Measurements from ENCODE around the gene PRXL2A.
"Not testable (repeated sequence)": the region's sequence is repeated elsewhere in the genome, so short reads cannot be mapped to it uniquely, and the experiment has no call there.

Gene PRXL2A

GRCh38 chr10:80408242-80409101, at the start of gene PRXL2A:
Gene PRXL2A, plus strand, starts transcription at chr10:80408551. Its CDS starts 11,917 bp downstream, at chr10:80420468.
- peak; percentile 64 to 83 (median 72) for DNase-seq (ENCODE audit: low read depth in 4 of 4, low spot score in 1 of 4)

DNA sequence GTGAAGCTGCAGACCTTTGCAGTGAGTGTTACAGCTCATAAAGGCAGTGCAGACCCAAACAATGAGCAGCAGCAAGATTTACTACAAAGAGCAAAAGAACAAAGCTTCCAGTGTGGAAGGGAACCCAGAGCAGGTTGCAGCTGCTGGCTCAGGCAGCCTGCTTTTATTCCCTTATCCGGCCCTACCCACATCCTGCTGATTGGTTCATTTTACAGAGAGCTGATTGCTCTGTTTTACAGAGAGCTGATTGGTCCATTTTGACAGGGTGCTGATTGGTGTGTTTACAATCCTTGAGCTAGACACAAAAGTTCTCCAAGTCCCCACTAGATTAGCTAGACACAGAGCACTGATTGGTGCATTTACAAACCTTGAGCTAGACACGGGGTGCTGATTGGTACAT, 49.4 kb upstream of the PRXL2A start:
- not testable (repeated sequence) for DNase-seq (ENCODE audit: low read depth in 4 of 4, low spot score in 1 of 4)

DNA sequence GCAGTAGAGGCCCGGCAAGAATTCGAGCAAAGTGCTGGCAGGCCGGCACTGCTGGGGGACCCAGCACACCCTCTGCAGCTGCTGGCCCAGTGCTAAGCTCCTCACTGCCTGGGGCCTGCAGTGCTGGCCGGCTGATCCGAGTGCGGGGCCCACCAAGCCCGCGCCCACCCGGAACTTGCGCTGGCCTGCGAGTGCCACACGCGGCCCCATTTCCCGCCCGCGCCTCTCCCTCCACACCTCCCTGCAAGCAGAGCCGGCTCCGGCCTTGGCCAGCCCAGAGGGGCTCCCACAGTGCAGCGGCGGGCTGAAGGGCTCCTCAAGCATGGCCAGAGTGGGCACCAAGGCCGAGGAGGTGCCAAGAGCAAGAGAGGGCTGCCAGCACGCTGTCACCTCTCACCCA, 48.7 kb upstream of the PRXL2A start:
- no peak for DNase-seq (ENCODE audit: low read depth in 4 of 4, low spot score in 1 of 4)

- no peak for DNase-seq (ENCODE audit: low read depth in 4 of 4, low spot score in 1 of 4)
Measured at GRCh38 chr10:80365510-80365909, 42.8 kb upstream of the PRXL2A start.

DNA sequence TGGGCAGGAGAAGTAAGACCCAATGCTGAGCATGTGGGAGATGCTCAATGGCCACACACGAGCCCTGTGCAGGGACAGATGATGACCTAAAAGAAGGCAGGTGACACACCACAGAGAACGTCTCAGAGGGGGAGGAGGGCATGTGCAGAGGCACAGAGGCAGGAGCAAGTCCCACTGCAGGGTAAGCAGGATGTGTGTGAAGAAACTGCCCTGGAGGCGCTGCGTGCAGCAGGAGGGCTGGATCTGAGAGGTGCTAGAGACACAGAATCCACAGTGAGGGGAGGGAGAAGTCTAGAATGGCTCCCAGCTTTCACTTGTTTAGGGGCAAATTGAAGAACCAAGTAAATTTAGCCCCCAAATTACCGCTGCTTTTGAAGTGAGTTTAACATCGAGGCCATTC, 36.9 kb upstream of the PRXL2A start:
- DNase-seq (ENCODE audit: low read depth in 4 of 4, low spot score in 1 of 4): no peak

DNA sequence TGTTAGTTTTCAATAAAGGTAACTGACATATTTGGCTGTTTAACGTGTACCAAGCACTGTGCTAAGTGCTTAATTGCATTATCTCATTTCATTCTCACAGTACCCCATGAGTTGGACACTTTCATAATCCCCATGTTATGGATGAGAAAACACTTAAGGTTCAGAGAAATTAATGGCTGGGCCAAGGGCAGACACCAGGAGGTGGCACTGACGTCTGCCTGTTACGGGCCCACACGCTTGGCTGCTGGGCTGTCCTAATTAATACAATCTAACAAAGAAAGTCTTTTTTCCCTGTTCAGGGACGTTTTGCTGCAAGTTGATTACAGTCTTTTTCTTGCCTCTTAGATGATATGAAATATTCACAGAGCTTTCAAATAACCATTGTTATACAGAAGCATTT, 35.7 kb upstream of the PRXL2A start:
- DNase-seq (ENCODE audit: low read depth in 4 of 4, low spot score in 1 of 4): no peak

GRCh38 chr10:80373502-80373901, 34.8 kb upstream of the PRXL2A start:
- DNase-seq (ENCODE audit: low read depth in 4 of 4, low spot score in 1 of 4): no peak

DNA sequence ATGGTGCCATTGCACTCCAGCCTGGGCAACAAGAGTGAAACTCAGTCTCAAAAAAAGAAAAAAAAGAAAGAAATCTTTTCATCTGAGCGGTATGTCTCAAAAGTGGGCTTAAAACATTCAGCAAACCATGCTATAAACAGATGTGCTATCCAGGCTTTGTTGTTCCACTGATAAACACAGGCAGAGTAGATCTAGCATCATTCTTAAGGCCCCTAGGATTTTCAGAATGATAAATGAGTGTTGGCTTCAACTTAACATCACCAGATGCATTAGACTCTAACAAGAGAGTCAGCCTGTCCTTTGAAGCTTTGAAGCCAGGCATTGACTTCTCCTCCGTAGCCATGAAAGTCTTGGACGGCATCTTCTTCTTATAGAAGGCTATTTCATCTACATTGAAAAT, 28.6 kb upstream of the PRXL2A start:
- no peak for DNase-seq (ENCODE audit: low read depth in 4 of 4, low spot score in 1 of 4)

- DNase-seq (ENCODE audit: low read depth in 4 of 4, low spot score in 1 of 4): no peak
Measured at GRCh38 chr10:80380185-80380584, 28.2 kb upstream of the PRXL2A start.

DNA sequence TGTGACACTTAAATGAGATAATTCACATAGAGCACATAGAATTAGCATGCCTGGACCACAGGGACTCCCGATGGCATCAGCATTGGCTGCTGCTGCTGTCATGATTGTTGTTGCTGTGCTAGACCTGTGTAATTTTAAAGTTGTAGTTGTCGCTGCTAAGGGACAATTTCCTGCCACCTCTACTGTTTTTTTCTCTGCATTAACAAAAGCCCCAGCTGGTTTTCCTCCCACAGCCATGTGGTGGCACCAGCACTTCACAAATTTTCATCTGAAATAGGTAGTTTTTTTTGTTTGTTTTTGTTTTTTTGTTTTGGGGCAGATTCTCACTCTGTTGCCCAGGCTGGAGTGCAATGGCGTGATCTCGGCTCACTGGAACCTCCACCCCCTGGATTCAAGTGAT, 25.4 kb upstream of the PRXL2A start:
- peak in 1 of 4 experiments; percentile 7 for DNase-seq (ENCODE audit: low read depth in 4 of 4, low spot score in 1 of 4)

- DNase-seq (ENCODE audit: low read depth in 4 of 4, low spot score in 1 of 4): no peak
Measured at GRCh38 chr10:80390740-80391139, 17.6 kb upstream of the PRXL2A start.

GRCh38 chr10:80392250-80392649, 16.1 kb upstream of the PRXL2A start:
- DNase-seq (ENCODE audit: low read depth in 4 of 4, low spot score in 1 of 4): no peak

DNA sequence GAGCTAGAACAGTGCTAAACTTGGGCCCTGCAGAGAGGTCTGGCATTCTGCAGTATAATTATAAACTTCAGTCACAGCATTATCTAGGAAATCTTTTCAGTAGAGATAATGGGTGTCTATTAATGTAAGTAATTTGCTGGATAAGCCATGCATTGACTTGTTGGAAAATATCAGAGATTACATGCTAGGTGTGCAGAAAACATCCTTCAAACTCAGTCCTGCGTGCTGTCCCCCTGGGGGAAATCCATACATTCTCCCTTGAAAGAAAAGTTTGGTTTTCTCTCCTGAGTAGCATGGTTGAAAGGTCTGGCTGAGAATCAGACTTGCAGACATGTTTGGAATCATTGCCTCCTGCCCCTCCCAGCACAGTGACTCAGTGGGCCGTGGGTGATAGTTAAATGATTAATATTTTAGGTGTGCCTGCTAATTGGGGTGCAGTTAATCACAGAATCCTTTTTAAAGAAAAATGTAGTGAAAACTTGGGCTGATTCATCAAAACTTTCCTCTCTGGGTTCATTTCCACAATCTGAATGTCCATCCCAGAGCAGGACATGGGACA, 13.9 kb upstream of the PRXL2A start:
- no peak for DNase-seq (ENCODE audit: low read depth in 4 of 4, low spot score in 1 of 4)

DNA sequence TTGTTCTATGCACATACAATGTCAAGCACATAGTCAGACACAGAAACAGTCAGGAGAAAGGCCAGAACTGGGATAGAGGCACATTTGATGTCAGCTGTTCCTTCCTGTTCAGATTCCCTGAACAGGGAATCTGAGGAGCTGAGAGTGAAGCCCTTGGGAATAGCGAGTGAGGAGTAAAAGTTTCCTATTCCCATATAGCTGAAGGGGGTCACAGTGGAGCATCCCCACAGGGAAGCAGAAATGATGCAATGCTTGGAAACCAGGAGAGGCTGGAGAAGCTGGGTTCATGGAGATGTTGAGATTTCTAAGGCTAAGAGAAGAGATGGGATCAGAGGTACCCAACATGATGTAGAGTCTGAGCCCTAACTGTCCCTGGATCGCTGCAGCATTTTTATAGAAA, 11.3 kb upstream of the PRXL2A start:
- no peak for DNase-seq (ENCODE audit: low read depth in 4 of 4, low spot score in 1 of 4)

- DNase-seq (ENCODE audit: low read depth in 4 of 4, low spot score in 1 of 4): no peak
Measured at GRCh38 chr10:80400136-80400804, 8.1 kb upstream of the PRXL2A start.

DNA sequence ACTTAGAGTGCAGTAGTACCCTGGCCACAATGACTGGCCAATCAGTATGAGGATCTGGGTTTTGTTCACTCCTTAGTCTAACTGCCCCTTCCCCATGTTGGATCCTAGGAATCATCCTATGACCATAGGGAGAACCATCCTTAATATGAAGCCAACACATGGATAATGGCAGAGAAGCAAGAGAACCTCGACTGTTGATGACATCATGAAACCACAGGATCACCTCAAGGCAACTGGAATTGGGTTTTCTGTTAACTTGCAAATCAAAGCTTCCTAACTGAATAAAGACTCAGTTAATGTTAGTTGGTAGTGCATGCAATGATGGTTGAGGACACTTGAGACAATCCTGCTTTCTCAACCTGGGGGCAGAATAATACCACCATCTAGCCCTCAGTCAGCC, 3.3 kb upstream of the PRXL2A start:
- DNase-seq (ENCODE audit: low read depth in 4 of 4, low spot score in 1 of 4): no peak

GRCh38 chr10:80405626-80406025, 2.7 kb upstream of the PRXL2A start:
- DNase-seq (ENCODE audit: low read depth in 4 of 4, low spot score in 1 of 4): no peak

GRCh38 chr10:80406204-80406603, 2.1 kb upstream of the PRXL2A start:
- DNase-seq (ENCODE audit: low read depth in 4 of 4, low spot score in 1 of 4): no peak

DNA sequence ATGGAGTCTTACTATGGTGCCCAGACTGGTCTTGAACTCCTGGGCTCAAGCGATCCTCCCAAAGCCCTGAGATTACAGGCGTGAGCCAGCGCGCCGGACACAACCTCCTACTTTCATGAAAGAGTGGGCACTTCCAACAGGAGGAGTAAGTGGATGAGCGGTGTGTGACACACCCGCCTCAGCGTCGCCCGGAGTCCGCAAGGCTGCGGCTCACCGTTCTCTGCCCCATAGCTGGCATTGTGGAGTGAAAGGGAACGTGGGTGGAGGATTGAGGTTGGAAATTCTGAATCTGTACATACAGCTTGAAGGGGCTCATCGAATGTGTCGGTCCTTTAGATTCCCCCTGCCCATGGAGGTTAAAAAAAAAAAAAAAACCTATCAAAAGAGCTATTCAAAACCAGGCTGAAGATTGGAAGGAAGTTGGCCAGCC, 524 bp upstream of the PRXL2A start:
- peak; percentile 17 to 54 (median 26) for DNase-seq (ENCODE audit: low read depth in 4 of 4, low spot score in 1 of 4)

DNA sequence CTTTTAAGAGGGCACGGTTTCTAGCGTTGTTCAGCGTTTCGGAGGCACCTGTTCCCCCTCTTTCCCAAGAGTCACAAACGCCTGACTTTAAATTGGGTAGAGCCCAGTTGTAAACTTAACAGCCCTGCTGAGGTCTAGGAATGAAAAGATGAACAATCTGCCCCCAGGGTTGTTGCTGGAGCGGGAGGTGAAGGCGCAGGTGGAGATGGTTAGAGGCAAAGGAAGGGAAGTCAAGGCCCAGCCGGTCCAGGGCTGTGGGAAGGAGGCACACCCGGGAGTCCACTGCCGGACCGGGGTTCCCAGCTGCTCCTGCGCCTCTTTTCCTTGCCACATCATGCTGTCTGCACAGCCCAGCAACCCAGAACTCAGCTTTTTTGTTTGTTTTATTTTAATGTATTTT, 770 bp downstream of the PRXL2A start:
- DNase-seq (ENCODE audit: low read depth in 4 of 4, low spot score in 1 of 4): no peak

DNA sequence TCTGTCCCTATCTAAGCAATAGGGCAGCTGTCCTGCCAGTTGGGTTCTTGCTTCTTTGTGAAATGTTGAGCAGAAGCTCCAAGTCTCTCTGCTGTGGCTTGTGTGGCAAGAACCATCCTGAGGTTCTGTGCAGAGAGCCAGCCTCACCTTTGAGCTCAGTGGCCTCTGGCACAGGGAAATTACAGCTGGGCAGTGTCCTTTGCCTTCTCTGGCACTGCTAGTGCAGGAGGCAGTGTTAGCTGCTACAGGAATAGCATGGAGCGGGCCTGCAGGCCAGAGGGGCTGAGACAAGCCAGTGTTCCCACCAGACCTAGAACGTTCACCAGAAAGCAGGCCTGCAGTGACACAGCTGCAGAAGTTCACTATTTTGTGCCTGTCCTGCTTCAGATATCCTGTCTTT, 1.8 kb downstream of the PRXL2A start:
- no peak for DNase-seq (ENCODE audit: low read depth in 4 of 4, low spot score in 1 of 4)

GRCh38 chr10:80410578-80411145, 2.3 kb downstream of the PRXL2A start:
- no peak for DNase-seq (ENCODE audit: low read depth in 4 of 4, low spot score in 1 of 4)
